Upper lobe of right lung (tissue), 1 donor: ENCODE results near the gene AKTIP. TPM values are rescaled to one million over a fixed set of nuclear protein-coding genes. Genes with fewer than 3 reads are reported as not detected.
A peak's percentile ranks its signal among the peaks of the same experiment; 100 is the strongest.
"Not testable (repeated sequence)": the region's sequence is repeated elsewhere in the genome, so short reads cannot be mapped to it uniquely, and the experiment has no call there.

Experiments used
- ATAC-seq: fragments of 200-7000 bp; cut with Tn5 transposase; one replicate; pipeline ENCODE4 v1.9.1; 2020; ENCODE audit warnings: mild to moderate bottlenecking, moderate library complexity
- DNase-seq: peaks from one replicate; pipeline ENCODE4 v3.0.0-alpha.2; 2020
- H3K27ac ChIP-seq: fragments of 200-600 bp; one replicate; pipeline ENCODE4 v1.8.0; 2022
- H3K27me3 ChIP-seq: fragments of 200-600 bp; one replicate; pipeline ENCODE4 v1.8.0; 2022; ENCODE audit warnings: mild to moderate bottlenecking
- H3K36me3 ChIP-seq: fragments of 200-600 bp; one replicate; pipeline ENCODE4 v1.8.0; 2022
- H3K4me1 ChIP-seq: fragments of 200-600 bp; one replicate; pipeline ENCODE4 v1.8.0; 2022
- H3K4me3 ChIP-seq: fragments of 200-600 bp; one replicate; pipeline ENCODE4 v1.8.0; 2022; ENCODE audit warnings: mild to moderate bottlenecking
- H3K9me3 ChIP-seq: fragments of 200-600 bp; one replicate; pipeline ENCODE4 v1.8.0; 2022
- intact Hi-C: fragments of 100-400 bp; cut with DNase I; formaldehyde crosslinking; loops from one replicate; pipeline ENCODE4 v1.11.0; 2022
- total RNA-seq: library from RNA; stranded (reverse); fragmentation: NEBNext Ultra II Directional; extraction: Animal tissue kit (Norgen Biotek cat#: 25700); gene quantifications from one replicate; pipeline ENCODE4 v1.2.1, GENCODE V29; 2021
- TF ChIP-seq, protein P1 (sequence below): fragments of 200-600 bp; IDR thresholded peaks from one replicate; pipeline ENCODE4 v1.8.0; 2022; ENCODE audit warnings: antibody characterized with exemption
- donor health status: DM: no; HTN: yes; CAD: no; lungs with severe emphysema.

AKTIP gene
- total RNA-seq, 1 donor from 2014 or later = 40.7 TPM

DNA sequence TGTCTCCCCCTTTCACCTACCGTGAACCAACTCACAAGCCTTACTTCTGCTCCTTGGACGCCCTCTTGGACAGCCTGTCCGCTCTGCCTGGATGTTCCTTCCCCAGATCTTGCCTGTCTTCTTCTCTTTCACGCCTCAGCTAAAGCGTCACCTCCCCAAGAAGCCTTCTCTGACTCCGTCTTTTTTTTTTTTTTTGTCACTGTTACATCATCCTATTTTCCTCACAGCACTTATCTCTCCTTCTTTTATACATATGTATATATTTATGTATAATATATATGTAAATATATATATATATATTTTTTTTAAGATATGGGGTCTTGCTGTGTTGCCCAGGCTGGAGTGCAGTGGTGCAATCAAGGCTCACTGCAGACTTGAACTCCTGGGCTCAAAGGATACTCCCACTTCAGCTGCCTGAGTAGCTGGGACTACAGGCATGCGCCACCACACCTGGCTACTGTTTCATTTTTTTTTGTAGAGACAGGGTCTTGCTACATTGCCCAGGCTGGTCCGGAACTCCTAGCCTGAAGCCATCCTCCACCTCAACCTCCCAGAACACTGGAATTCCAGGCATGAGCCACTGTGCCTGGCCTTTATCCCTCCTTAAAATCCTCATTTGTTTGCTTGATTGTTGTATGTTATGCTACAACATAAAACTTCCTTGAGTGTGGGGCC lies 16.5 kb upstream of the AKTIP start:
- Histone ChIP-seq H3K27ac (peak overlapping the region; percentile 87), H3K27me3 (no peaks in the 10 kb centered on the region), H3K36me3 (no peaks in the 10 kb centered on the region), H3K4me3 (no peak overlapping the region), H3K9me3 (no peaks in the 10 kb centered on the region), H3K4me1 (peaks cover 6% of the 10 kb centered on the region)
- ATAC-seq (no peak), DNase-seq (no peak)
- TF ChIP-seq, protein P1, sequence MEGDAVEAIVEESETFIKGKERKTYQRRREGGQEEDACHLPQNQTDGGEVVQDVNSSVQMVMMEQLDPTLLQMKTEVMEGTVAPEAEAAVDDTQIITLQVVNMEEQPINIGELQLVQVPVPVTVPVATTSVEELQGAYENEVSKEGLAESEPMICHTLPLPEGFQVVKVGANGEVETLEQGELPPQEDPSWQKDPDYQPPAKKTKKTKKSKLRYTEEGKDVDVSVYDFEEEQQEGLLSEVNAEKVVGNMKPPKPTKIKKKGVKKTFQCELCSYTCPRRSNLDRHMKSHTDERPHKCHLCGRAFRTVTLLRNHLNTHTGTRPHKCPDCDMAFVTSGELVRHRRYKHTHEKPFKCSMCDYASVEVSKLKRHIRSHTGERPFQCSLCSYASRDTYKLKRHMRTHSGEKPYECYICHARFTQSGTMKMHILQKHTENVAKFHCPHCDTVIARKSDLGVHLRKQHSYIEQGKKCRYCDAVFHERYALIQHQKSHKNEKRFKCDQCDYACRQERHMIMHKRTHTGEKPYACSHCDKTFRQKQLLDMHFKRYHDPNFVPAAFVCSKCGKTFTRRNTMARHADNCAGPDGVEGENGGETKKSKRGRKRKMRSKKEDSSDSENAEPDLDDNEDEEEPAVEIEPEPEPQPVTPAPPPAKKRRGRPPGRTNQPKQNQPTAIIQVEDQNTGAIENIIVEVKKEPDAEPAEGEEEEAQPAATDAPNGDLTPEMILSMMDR = no peak
- intact Hi-C loops = no loop called here

DNA sequence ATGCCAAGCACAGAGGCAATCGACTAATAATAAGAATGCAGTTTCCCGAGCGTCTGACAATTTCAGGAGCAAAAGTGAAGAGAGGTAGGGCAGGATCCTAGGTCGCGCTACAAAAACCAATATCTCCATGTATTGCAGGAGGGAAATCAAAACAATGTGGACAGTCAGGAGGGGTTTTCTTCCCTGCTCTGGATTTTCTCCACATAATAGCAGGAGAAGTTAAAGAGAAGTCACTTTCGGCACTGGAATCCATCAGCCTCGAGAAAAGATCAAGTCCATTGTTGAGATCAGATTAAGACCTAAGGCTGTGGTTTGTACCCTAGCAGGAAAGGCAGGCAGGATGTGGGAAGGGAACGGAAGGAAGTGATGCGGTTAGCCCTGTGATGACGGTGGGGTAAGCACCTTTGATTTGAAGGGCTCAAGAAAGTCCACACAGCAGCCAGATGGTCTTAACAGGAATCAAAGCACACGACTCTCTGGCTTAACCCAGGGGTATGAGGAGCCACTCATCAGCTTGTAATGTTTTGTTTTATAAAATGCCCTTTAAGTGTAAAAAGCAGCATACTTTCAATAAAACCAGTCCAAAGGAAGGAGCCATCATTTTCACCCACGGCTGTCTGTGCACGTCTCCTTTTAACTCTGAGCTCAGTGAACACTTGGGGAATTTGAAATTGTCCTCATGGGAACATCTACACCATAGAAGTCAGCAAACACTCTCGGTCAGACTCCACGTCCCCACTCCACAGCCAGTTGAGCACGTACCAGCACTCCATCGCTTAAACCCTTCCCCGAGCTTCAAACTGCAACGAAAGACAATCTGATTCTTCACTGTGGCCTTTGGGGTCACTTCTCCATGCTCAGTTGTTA lies 15.8 kb upstream of the AKTIP start:
- DNase-seq (no peak), ATAC-seq (peak; percentile 81)
- H3K27me3 ChIP-seq = no peaks in the 10 kb centered on the region
- H3K4me3 ChIP-seq = peak overlapping the region; percentile 26
- intact Hi-C loops = no loop called here
- H3K27ac ChIP-seq = peak overlapping the region; percentile 87
- H3K9me3 ChIP-seq = no peaks in the 10 kb centered on the region
- TF ChIP-seq, protein P1 = no peak
- peaks cover 6% of the 10 kb centered on the region for H3K4me1 ChIP-seq
- no peaks in the 10 kb centered on the region for H3K36me3 ChIP-seq

DNA sequence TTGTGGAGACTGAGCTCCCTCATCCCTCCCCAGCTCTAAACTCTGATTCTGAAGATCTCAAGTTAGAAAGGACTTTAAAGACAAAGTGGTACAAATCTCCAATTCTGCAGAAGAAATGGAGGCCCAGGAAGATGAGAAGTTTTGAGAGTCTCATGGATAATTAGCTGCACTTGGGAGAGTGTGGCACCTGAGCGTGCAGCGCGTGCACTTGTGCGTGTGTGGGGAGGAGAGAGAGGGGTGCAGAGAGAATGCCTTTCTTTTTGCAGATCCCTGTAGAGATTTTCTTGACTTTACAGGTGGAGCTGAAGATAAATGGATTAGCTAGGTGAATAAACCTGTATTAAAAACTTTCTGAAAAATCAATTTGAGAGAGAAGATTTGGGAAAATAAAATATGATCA lies 14.8 kb upstream of the AKTIP start:
- Histone ChIP-seq H3K27me3 (no peaks in the 10 kb centered on the region), H3K4me3 (no peak overlapping the region), H3K9me3 (no peaks in the 10 kb centered on the region), H3K4me1 (peaks cover 6% of the 10 kb centered on the region), H3K27ac (peak overlapping the region; percentile 87), H3K36me3 (no peaks in the 10 kb centered on the region)
- TF ChIP-seq, protein P1 = no peak
- no peak for ATAC-seq
- intact Hi-C loops = no loop called here
- DNase-seq = no peak

DNA sequence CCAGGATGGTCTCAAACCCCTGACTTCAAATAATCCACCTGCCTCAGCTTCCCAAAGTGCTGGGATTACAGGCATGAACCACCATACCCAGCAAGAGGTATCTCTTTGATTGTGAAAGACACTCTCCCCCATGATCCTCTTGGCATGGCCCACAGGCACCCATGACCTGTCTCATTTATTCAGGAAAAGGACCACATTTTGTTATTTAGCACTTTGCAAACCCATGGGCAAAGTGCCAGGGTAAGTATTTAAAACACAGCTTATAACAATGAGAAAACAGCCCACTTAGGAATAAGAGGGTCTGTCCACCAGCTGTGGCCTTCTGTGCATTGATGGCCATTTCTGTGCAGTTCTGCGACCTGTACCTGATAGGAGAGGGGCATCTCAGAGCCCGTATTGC lies 12.8 kb upstream of the AKTIP start:
- H3K27me3 ChIP-seq = no peaks in the 10 kb centered on the region
- no peaks in the 10 kb centered on the region for H3K36me3 ChIP-seq
- no peak overlapping the region for H3K27ac ChIP-seq
- peaks cover 8% of the 10 kb centered on the region for H3K4me1 ChIP-seq
- H3K4me3 ChIP-seq = no peak overlapping the region
- intact Hi-C loops = no loop called here
- H3K9me3 ChIP-seq = no peaks in the 10 kb centered on the region
- TF ChIP-seq, protein P1 = no peak
- DNase-seq = no peak
- ATAC-seq = no peak

DNA sequence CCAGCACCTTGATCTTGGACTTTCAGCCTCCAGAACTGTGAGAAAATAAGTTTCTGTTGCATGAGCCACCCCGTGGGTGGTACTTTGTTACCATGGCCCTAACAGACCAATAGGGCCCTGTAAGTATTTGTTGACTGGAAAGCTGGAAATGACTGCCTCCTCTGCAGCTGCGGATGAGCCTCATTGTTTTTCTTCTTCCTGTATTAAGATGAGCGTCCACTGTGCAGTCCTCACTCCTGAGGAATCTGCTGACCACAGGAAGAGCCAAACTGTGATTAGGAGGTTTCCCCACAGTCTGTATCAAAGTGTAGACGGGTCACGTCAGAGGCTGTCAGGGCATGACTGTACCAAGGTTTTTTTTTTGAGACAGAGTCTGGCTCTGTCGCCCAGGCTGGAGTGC lies 12.2 kb upstream of the AKTIP start:
- Histone ChIP-seq H3K9me3 (no peaks in the 10 kb centered on the region), H3K4me1 (peaks cover 12% of the 10 kb centered on the region), H3K27me3 (no peaks in the 10 kb centered on the region), H3K27ac (peak overlapping the region; percentile 66), H3K4me3 (no peak overlapping the region), H3K36me3 (no peaks in the 10 kb centered on the region)
- ATAC-seq = peak; percentile 36
- TF ChIP-seq, protein P1 = no peak
- DNase-seq = no peak
- intact Hi-C loops = no loop called here

DNA sequence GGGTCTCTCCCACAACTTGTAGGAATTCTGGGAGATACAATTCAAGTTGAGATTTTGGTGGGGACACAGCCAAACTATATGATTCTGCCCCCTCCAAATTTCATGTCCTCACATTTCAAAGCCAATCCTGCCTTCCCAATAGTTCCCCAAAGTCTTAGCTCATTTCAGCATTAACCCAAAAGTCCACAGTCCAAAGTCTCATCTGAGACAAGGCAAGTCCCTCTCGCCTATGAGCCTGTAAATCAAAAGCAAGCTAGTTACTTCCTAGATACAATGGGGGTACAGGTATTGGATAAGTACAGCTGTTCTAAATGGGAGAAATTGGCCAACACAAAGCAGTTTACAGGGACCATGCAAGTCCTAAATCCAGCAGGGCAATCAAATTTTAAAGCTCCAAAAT lies 9.8 kb upstream of the AKTIP start:
- H3K27ac ChIP-seq, H3K4me3 ChIP-seq, H3K9me3 ChIP-seq, ATAC-seq, DNase-seq, H3K27me3 ChIP-seq, intact Hi-C loops, H3K36me3 ChIP-seq: not testable (repeated sequence)
- peaks cover 12% of the 10 kb centered on the region for H3K4me1 ChIP-seq
